Measurements from ENCODE around the gene CDK5RAP1.

CDK5RAP1 gene

GRCh38 chr20:33407796-33408195 lies 6.5 kb upstream of the CDK5RAP1 start:
- H3K4me3 ChIP-seq (ENCODE audit: low read depth in 1 of 2, low read length in 1 of 2) = no peak overlapping the region
- TF ChIP-seq CTCF (IDR thresholded peaks at IDR 0.05) = no peak
- no peaks in the 10 kb centered on the region for H3K4me1 ChIP-seq (ENCODE audit: control insufficient read depth in 1 of 2, insufficient read depth in 1 of 2, low read depth in 1 of 2, low read length in 1 of 2)
- no peak overlapping the region for H3K27ac ChIP-seq
- no peaks in the 10 kb centered on the region for H3K36me3 ChIP-seq
- H3K27me3 ChIP-seq = no peaks in the 10 kb centered on the region
- H3K9me3 ChIP-seq = no peaks in the 10 kb centered on the region

GRCh38 chr20:33407251-33407650 lies 5.9 kb upstream of the CDK5RAP1 start:
- H3K9me3 ChIP-seq = no peaks in the 10 kb centered on the region
- no peak for TF ChIP-seq CTCF (IDR thresholded peaks at IDR 0.05)
- H3K27me3 ChIP-seq = no peaks in the 10 kb centered on the region
- H3K27ac ChIP-seq = no peak overlapping the region
- H3K4me1 ChIP-seq (ENCODE audit: control insufficient read depth in 1 of 2, insufficient read depth in 1 of 2, low read depth in 1 of 2, low read length in 1 of 2) = no peaks in the 10 kb centered on the region
- no peak overlapping the region for H3K4me3 ChIP-seq (ENCODE audit: low read depth in 1 of 2, low read length in 1 of 2)
- no peaks in the 10 kb centered on the region for H3K36me3 ChIP-seq

GRCh38 chr20:33404281-33404680 lies 3.0 kb upstream of the CDK5RAP1 start:
- Histone ChIP-seq H3K36me3 (no peaks in the 10 kb centered on the region), H3K4me1 (ENCODE audit: control insufficient read depth in 1 of 2, insufficient read depth in 1 of 2, low read depth in 1 of 2, low read length in 1 of 2) (peaks cover 21 to 24% of the 10 kb centered on the region in 2 experiments), H3K4me3 (ENCODE audit: low read depth in 1 of 2, low read length in 1 of 2) (no peak overlapping the region), H3K9me3 (no peaks in the 10 kb centered on the region), H3K27me3 (no peaks in the 10 kb centered on the region), H3K27ac (no peak overlapping the region)
- TF ChIP-seq CTCF (IDR thresholded peaks at IDR 0.05) = no peak

- no peak for TF ChIP-seq CTCF (IDR thresholded peaks at IDR 0.05)
- Histone ChIP-seq H3K27me3 (no peaks in the 10 kb centered on the region), H3K36me3 (peaks cover under 1% of the 10 kb centered on the region), H3K4me3 (ENCODE audit: low read depth in 1 of 2, low read length in 1 of 2) (peak overlapping the region; percentile 81 to 93), H3K27ac (peak overlapping the region; percentile 68), H3K9me3 (no peaks in the 10 kb centered on the region), H3K4me1 (ENCODE audit: control insufficient read depth in 1 of 2, insufficient read depth in 1 of 2, low read depth in 1 of 2, low read length in 1 of 2) (peaks cover 21 to 24% of the 10 kb centered on the region in 2 experiments)
Measured at GRCh38 chr20:33401921-33402369, 626 bp upstream of the CDK5RAP1 start.

- Histone ChIP-seq H3K27me3 (no peaks in the 10 kb centered on the region), H3K4me3 (ENCODE audit: low read depth in 1 of 2, low read length in 1 of 2) (peak overlapping the region; percentile 81 to 93), H3K27ac (peak overlapping the region; percentile 68), H3K36me3 (peaks cover 9% of the 10 kb centered on the region), H3K9me3 (no peaks in the 10 kb centered on the region), H3K4me1 (ENCODE audit: control insufficient read depth in 1 of 2, insufficient read depth in 1 of 2, low read depth in 1 of 2, low read length in 1 of 2) (peaks cover 21 to 24% of the 10 kb centered on the region in 2 experiments)
- no peak for TF ChIP-seq CTCF (IDR thresholded peaks at IDR 0.05)
Measured at GRCh38 chr20:33400812-33401183, 521 bp downstream of the CDK5RAP1 start.

GRCh38 chr20:33399924-33400323 lies 1.4 kb downstream of the CDK5RAP1 start:
- H3K27ac ChIP-seq = peak overlapping the region; percentile 20
- H3K4me3 ChIP-seq (ENCODE audit: low read depth in 1 of 2, low read length in 1 of 2) = peak overlapping the region in 1 of 2 experiments; percentile 93
- H3K9me3 ChIP-seq = no peaks in the 10 kb centered on the region
- peaks cover 10% of the 10 kb centered on the region for H3K36me3 ChIP-seq
- no peaks in the 10 kb centered on the region for H3K27me3 ChIP-seq
- no peak for TF ChIP-seq CTCF (IDR thresholded peaks at IDR 0.05)
- peaks cover 21 to 24% of the 10 kb centered on the region in 2 experiments for H3K4me1 ChIP-seq (ENCODE audit: control insufficient read depth in 1 of 2, insufficient read depth in 1 of 2, low read depth in 1 of 2, low read length in 1 of 2)

All from neutrophil (primary cell).